Skeletal muscle satellite cell (primary cell): ENCODE results near the gene GALNT18.

ENCODE experiments used
- H3K27me3 ChIP-seq: 2 replicates; pipeline ENCODE4 v1.7.0; 2013; ENCODE audit warnings: low read length; ENCODE audit not compliant: control insufficient read depth, insufficient read depth
- H3K36me3 ChIP-seq: 2 replicates; pipeline ENCODE4 v1.7.0; 2013; ENCODE audit warnings: mild to moderate bottlenecking, control low read depth, low read length; ENCODE audit not compliant: insufficient read depth
- H3K4me1 ChIP-seq: 2 replicates; pipeline ENCODE4 v1.7.0; 2013; ENCODE audit warnings: low read length; ENCODE audit not compliant: control insufficient read depth, insufficient read depth
- H3K4me2 ChIP-seq: 2 replicates; pipeline ENCODE4 v1.7.0; 2013; ENCODE audit warnings: mild to moderate bottlenecking, low read length
- H3K4me3 ChIP-seq: 2 replicates; pipeline ENCODE4 v1.7.0; 2013; ENCODE audit warnings: low read length
- H3K9ac ChIP-seq: 2 replicates; pipeline ENCODE4 v1.7.0; 2013; ENCODE audit warnings: mild to moderate bottlenecking, low read depth, low read length, moderate library complexity
- H3K9me3 ChIP-seq: replicated peaks from 2 replicates; pipeline ENCODE4 v1.7.0; 2013; ENCODE audit warnings: mild to moderate bottlenecking, control low read depth, low read length

GALNT18 gene

DNA sequence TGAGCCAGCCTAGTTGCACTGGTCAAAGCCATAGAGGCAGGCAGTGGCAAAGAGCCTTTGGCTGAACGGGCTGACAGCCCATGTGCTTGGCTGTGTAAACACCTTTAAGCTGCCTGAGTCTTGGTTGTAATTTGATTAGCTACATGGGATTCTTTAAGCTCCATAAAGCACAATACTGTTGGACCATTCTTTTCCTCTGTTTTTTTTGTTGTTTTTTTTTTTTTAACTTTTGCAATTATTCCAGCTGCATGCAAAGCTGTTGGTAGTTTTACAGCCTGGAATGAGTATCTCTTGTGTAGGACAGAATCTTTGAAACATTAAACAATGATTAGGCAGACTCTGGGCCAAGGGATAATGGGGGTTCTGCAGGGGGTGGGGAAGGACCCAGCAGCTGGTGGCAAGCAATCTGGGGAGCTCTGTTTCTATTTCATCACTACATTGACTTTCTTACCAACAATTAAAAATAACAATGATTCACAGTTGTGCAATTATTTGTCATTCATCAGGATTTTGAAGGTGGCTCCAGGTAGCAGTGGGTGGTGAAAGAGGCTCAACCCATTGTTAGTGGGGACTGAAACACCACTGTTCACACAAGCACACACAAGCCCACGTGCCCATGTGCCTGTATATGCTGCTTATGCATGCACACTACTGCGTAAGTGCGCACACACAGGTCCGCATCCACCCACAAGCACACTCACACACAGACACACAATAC is 199.2 kb downstream of the GALNT18 start:
- H3K9me3 ChIP-seq = no peaks in the 10 kb centered on the region
- H3K4me1 ChIP-seq = peaks cover 29% of the 10 kb centered on the region
- peaks cover 7% of the 10 kb centered on the region for H3K27me3 ChIP-seq
- no peak overlapping the region for H3K9ac ChIP-seq
- H3K4me2 ChIP-seq = no peak overlapping the region
- no peak overlapping the region for H3K4me3 ChIP-seq
- H3K36me3 ChIP-seq = no peaks in the 10 kb centered on the region

DNA sequence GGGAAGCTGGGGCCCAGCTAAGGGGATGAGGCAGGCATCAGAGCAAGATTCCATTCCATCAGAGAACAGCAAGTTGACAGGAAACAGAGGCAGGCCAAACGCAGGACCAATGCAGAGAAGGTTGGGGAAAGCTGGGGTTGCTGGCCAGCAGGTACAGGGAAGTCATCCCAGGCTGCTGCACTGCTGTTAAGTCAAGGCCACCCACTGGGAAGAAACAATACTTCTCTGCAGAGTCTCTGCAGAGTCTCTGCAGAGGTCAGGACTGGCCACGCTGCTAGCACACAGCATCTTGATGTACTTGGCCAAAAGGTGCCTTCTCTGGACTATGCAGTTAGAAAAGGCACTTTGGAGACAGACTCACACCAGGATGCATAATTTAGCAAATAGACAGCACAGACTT is 200.3 kb downstream of the GALNT18 start:
- Histone ChIP-seq H3K4me2 (no peak overlapping the region), H3K27me3 (peaks cover 7% of the 10 kb centered on the region), H3K4me3 (no peak overlapping the region)

GRCh38 chr11:11420899-11421285 is 200.9 kb downstream of the GALNT18 start:
- H3K27me3 ChIP-seq = peaks cover 7% of the 10 kb centered on the region
- no peak overlapping the region for H3K9ac ChIP-seq
- H3K4me3 ChIP-seq = no peak overlapping the region
- peaks cover 27% of the 10 kb centered on the region for H3K4me1 ChIP-seq
- H3K9me3 ChIP-seq = no peaks in the 10 kb centered on the region
- no peak overlapping the region for H3K4me2 ChIP-seq
- H3K36me3 ChIP-seq = no peaks in the 10 kb centered on the region

More for the DNA sequence above, 200.3 kb downstream of the GALNT18 start:
- Histone ChIP-seq H3K36me3 (no peaks in the 10 kb centered on the region), H3K4me1 (peaks cover 27% of the 10 kb centered on the region), H3K9me3 (no peaks in the 10 kb centered on the region), H3K9ac (no peak overlapping the region)

- no peak overlapping the region for H3K4me2 ChIP-seq
- H3K36me3 ChIP-seq = no peaks in the 10 kb centered on the region
- no peaks in the 10 kb centered on the region for H3K9me3 ChIP-seq
- peaks cover 28% of the 10 kb centered on the region for H3K4me1 ChIP-seq
- no peak overlapping the region for H3K9ac ChIP-seq
- peaks cover 7% of the 10 kb centered on the region for H3K27me3 ChIP-seq
- no peak overlapping the region for H3K4me3 ChIP-seq
These were observed 201.5 kb downstream of the GALNT18 start for GRCh38 chr11:11420191-11420898.

GRCh38 chr11:11419747-11420146 is 202.1 kb downstream of the GALNT18 start:
- peaks cover 7% of the 10 kb centered on the region for H3K27me3 ChIP-seq
- no peaks in the 10 kb centered on the region for H3K9me3 ChIP-seq

GRCh38 chr11:11416917-11417316 is 204.9 kb downstream of the GALNT18 start:
- H3K36me3 ChIP-seq = no peaks in the 10 kb centered on the region

More at GRCh38 chr11:11419747-11420146, 202.1 kb downstream of the GALNT18 start:
- Histone ChIP-seq H3K9ac (no peak overlapping the region), H3K4me2 (no peak overlapping the region), H3K36me3 (no peaks in the 10 kb centered on the region), H3K4me3 (no peak overlapping the region), H3K4me1 (peaks cover 28% of the 10 kb centered on the region)

GRCh38 chr11:11416502-11416901 is 205.3 kb downstream of the GALNT18 start:
- H3K27me3 ChIP-seq = peaks cover 22% of the 10 kb centered on the region
- peak overlapping the region; percentile 9 for H3K4me2 ChIP-seq
- peaks cover 21% of the 10 kb centered on the region for H3K4me1 ChIP-seq
- no peaks in the 10 kb centered on the region for H3K36me3 ChIP-seq
- no peak overlapping the region for H3K4me3 ChIP-seq
- H3K9ac ChIP-seq = no peak overlapping the region
- H3K9me3 ChIP-seq = no peaks in the 10 kb centered on the region

More at GRCh38 chr11:11416917-11417316, 204.9 kb downstream of the GALNT18 start:
- Histone ChIP-seq H3K4me3 (no peak overlapping the region), H3K9ac (no peak overlapping the region), H3K27me3 (peaks cover 18% of the 10 kb centered on the region), H3K4me1 (peaks cover 21% of the 10 kb centered on the region), H3K9me3 (no peaks in the 10 kb centered on the region), H3K4me2 (no peak overlapping the region)

DNA sequence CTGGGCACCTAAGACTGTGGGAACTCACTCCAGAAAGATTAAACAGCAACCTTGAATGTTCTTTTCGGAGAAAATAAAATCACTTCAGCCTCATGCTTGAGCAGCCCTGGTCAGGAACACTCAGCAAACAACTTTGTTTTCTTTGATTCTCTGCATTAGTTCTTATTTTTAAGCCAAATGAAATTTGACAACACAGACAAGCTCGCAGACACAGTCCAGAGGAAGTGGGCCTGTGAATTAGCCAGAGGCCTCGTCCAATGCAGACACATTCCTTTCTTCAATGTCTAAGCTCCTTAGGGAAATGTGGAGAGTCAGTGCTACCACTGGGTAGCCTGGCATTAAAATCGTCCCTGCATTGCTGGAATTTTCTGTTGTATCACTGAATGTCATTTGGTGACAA is 205.9 kb downstream of the GALNT18 start:
- H3K36me3 ChIP-seq = no peaks in the 10 kb centered on the region
- peak overlapping the region; percentile 9 for H3K4me2 ChIP-seq
- H3K27me3 ChIP-seq = peaks cover 26% of the 10 kb centered on the region
- no peak overlapping the region for H3K9ac ChIP-seq
- no peaks in the 10 kb centered on the region for H3K9me3 ChIP-seq
- no peak overlapping the region for H3K4me3 ChIP-seq
- H3K4me1 ChIP-seq = peaks cover 21% of the 10 kb centered on the region

- Histone ChIP-seq H3K36me3 (no peaks in the 10 kb centered on the region), H3K9ac (no peak overlapping the region), H3K4me3 (no peak overlapping the region)
These were observed 206.8 kb downstream of the GALNT18 start for GRCh38 chr11:11414996-11415395.

GRCh38 chr11:11413776-11414175 is 208.0 kb downstream of the GALNT18 start:
- Histone ChIP-seq H3K27me3 (peaks cover 43% of the 10 kb centered on the region), H3K36me3 (no peaks in the 10 kb centered on the region), H3K4me2 (no peak overlapping the region)

More at GRCh38 chr11:11414996-11415395, 206.8 kb downstream of the GALNT18 start:
- Histone ChIP-seq H3K4me1 (peaks cover 21% of the 10 kb centered on the region), H3K9me3 (no peaks in the 10 kb centered on the region), H3K27me3 (peaks cover 31% of the 10 kb centered on the region), H3K4me2 (no peak overlapping the region)

GRCh38 chr11:11411401-11411985 is 210.3 kb downstream of the GALNT18 start:
- Histone ChIP-seq H3K4me1 (peaks cover 17% of the 10 kb centered on the region), H3K36me3 (no peaks in the 10 kb centered on the region), H3K27me3 (peaks cover 61% of the 10 kb centered on the region), H3K4me3 (no peak overlapping the region), H3K9ac (no peak overlapping the region), H3K9me3 (no peaks in the 10 kb centered on the region), H3K4me2 (no peak overlapping the region)

More at GRCh38 chr11:11413776-11414175, 208.0 kb downstream of the GALNT18 start:
- no peak overlapping the region for H3K4me3 ChIP-seq
- no peak overlapping the region for H3K9ac ChIP-seq
- H3K4me1 ChIP-seq = peaks cover 25% of the 10 kb centered on the region
- no peaks in the 10 kb centered on the region for H3K9me3 ChIP-seq
